ENCODE measurements around the gene PCDHA2. TPM values are rescaled to one million over a fixed set of nuclear protein-coding genes. Genes with fewer than 3 reads are reported as not detected.

PCDHA2 gene
- polyA plus RNA-seq (2011; rRNA removed) (0.05 and 0.07 TPM in 2 replicates), polyA minus RNA-seq (2011; rRNA and poly(A)+ RNA removed) (0.14 and 0.17 TPM in 2 replicates)

GRCh38 chr5:140794595-140795258 is at the start of gene PCDHA2:
Gene PCDHA2, plus strand, starts transcription at chr5:140794852.
- CTCF ChIA-PET, result no interaction called here
- H3K4me3 ChIP-seq (ENCODE audit: low read depth, low read length), result no peak within 1 kb of the TSS
- POLR2A ChIA-PET, result no interaction called here
- no peaks in the 10 kb centered on the region for H3K27me3 ChIP-seq (ENCODE audit: control insufficient read depth, insufficient read depth, low read length)
- H3K9me3 ChIP-seq (ENCODE audit: control insufficient read depth, insufficient read depth, low read length), result peaks cover 19% of the 10 kb centered on the region
- no peak within 1 kb of the TSS for H3K27ac ChIP-seq (ENCODE audit: low read depth, low read length)
- no peak for TF ChIP-seq CTCF (IDR thresholded peaks at IDR 0.05; ENCODE audit: low read depth, low read length)
- DNase-seq (ENCODE audit: low read depth, low spot score), result no peak

GRCh38 chr5:140753561-140753960 is 41.1 kb upstream of the PCDHA2 start:
- no peak overlapping the region for H3K27ac ChIP-seq (ENCODE audit: low read depth, low read length)
- no peaks in the 10 kb centered on the region for H3K27me3 ChIP-seq (ENCODE audit: control insufficient read depth, insufficient read depth, low read length)
- H3K9me3 ChIP-seq (ENCODE audit: control insufficient read depth, insufficient read depth, low read length), result peaks cover 18% of the 10 kb centered on the region
- ChIA-PET POLR2A (no interaction called here), CTCF (no interaction called here)
- no peak for TF ChIP-seq CTCF (IDR thresholded peaks at IDR 0.05; ENCODE audit: low read depth, low read length)
- H3K4me3 ChIP-seq (ENCODE audit: low read depth, low read length), result no peak overlapping the region
- DNase-seq (ENCODE audit: low read depth, low spot score), result no peak

GRCh38 chr5:140764177-140764973 is 30.3 kb upstream of the PCDHA2 start:
- peaks cover 35% of the 10 kb centered on the region for H3K9me3 ChIP-seq (ENCODE audit: control insufficient read depth, insufficient read depth, low read length)
- H3K27me3 ChIP-seq (ENCODE audit: control insufficient read depth, insufficient read depth, low read length), result no peaks in the 10 kb centered on the region
- CTCF ChIA-PET, result no interaction called here
- POLR2A ChIA-PET, result no interaction called here
- H3K4me3 ChIP-seq (ENCODE audit: low read depth, low read length), result no peak overlapping the region
- TF ChIP-seq CTCF (IDR thresholded peaks at IDR 0.05; ENCODE audit: low read depth, low read length), result no peak
- no peak for DNase-seq (ENCODE audit: low read depth, low spot score)
- H3K27ac ChIP-seq (ENCODE audit: low read depth, low read length), result no peak overlapping the region

- Histone ChIP-seq H3K4me3 (ENCODE audit: low read depth, low read length) (no peak overlapping the region), H3K9me3 (ENCODE audit: control insufficient read depth, insufficient read depth, low read length) (peaks cover 30% of the 10 kb centered on the region), H3K27me3 (ENCODE audit: control insufficient read depth, insufficient read depth, low read length) (no peaks in the 10 kb centered on the region), H3K27ac (ENCODE audit: low read depth, low read length) (no peak overlapping the region)
- no peak for DNase-seq (ENCODE audit: low read depth, low spot score)
- CTCF ChIA-PET, result no interaction called here
- POLR2A ChIA-PET, result no interaction called here
- TF ChIP-seq CTCF (IDR thresholded peaks at IDR 0.05; ENCODE audit: low read depth, low read length), result no peak
Observed at GRCh38 chr5:140767444-140767843, 27.2 kb upstream of the PCDHA2 start.

- Histone ChIP-seq H3K9me3 (ENCODE audit: control insufficient read depth, insufficient read depth, low read length) (peaks cover 33% of the 10 kb centered on the region), H3K27ac (ENCODE audit: low read depth, low read length) (no peak overlapping the region), H3K4me3 (ENCODE audit: low read depth, low read length) (no peak overlapping the region), H3K27me3 (ENCODE audit: control insufficient read depth, insufficient read depth, low read length) (no peaks in the 10 kb centered on the region)
- TF ChIP-seq CTCF (IDR thresholded peaks at IDR 0.05; ENCODE audit: low read depth, low read length), result no peak
- DNase-seq (ENCODE audit: low read depth, low spot score), result no peak
- POLR2A ChIA-PET, result no interaction called here
- CTCF ChIA-PET, result no interaction called here
Observed at GRCh38 chr5:140780512-140780911, 14.1 kb upstream of the PCDHA2 start.

Data from AG04450 (cell line).